ENCODE data around the gene GRIPAP1. TPM values are rescaled to one million over a fixed set of nuclear protein-coding genes. Genes with fewer than 3 reads are reported as not detected.

The GRIPAP1 gene
- total RNA-seq, 4 donors from 2014 or later = 8.6 to 19.3 (median 10.1) TPM

- DNase-seq (no peak), ATAC-seq (no peak)
- no peaks in the 10 kb centered on the region for H3K4me1 ChIP-seq
- no peaks in the 10 kb centered on the region for H3K9me3 ChIP-seq
- in situ Hi-C loops (cut with MboI; ENCODE audit: low sequenced_read_pairs in 4 of 4) (loop anchor here in 1 of 4 donors (25.0 kb wide), 1 partner anchor 291 kb away; no protein-coding TSS in a partner anchor), intact Hi-C loops (cut with DNase I; ENCODE audit: low total_unique reads) (no loop called here)
- no peaks in the 10 kb centered on the region for H3K27me3 ChIP-seq
- H3K27ac ChIP-seq = no peak overlapping the region
- TF ChIP-seq POLR2A (IDR thresholded peaks at IDR 0.05) = no peak
- no peak overlapping the region for H3K4me3 ChIP-seq
- peaks cover 0 to 32% of the 10 kb centered on the region in 2 donors for H3K36me3 ChIP-seq
Measured at GRCh38 chrX:48927736-48928382, 74.2 kb downstream of the GRIPAP1 start.

DNA sequence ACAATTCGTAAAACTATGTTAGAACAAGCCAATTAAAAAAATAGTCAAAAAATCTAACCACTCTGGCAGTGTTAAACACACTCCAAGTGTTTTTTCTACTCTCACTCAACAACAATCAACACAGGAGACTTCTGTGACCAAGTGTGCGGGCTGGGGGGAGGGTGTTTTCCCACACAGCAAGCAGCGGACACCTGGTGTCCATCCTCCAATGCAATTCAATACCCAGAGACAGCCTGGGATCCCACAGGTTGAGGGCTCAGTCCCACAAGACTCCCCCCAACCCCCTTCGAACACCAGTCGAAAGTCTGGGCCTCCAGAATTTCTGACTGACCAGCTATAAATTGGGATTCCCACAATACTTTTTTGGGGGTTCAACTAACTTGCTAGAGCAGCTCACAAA lies 74.9 kb downstream of the GRIPAP1 start:
- Histone ChIP-seq H3K36me3 (peaks cover 0 to 32% of the 10 kb centered on the region in 2 donors), H3K9me3 (no peaks in the 10 kb centered on the region), H3K27me3 (no peaks in the 10 kb centered on the region), H3K4me1 (no peaks in the 10 kb centered on the region), H3K4me3 (no peak overlapping the region), H3K27ac (no peak overlapping the region)
- in situ Hi-C loops (cut with MboI; ENCODE audit: low sequenced_read_pairs in 4 of 4) (loop anchor here in 1 of 4 donors (25.0 kb wide), 1 partner anchor 290 kb away; no protein-coding TSS in a partner anchor), intact Hi-C loops (cut with DNase I; ENCODE audit: low total_unique reads) (no loop called here)
- no peak for TF ChIP-seq POLR2A (IDR thresholded peaks at IDR 0.05)
- DNase-seq = no peak
- no peak for ATAC-seq

- no peak overlapping the region for H3K4me3 ChIP-seq
- no peaks in the 10 kb centered on the region for H3K27me3 ChIP-seq
- H3K9me3 ChIP-seq = no peaks in the 10 kb centered on the region
- H3K4me1 ChIP-seq = peaks cover 0 to 4% of the 10 kb centered on the region in 2 donors
- TF ChIP-seq, protein P1, sequence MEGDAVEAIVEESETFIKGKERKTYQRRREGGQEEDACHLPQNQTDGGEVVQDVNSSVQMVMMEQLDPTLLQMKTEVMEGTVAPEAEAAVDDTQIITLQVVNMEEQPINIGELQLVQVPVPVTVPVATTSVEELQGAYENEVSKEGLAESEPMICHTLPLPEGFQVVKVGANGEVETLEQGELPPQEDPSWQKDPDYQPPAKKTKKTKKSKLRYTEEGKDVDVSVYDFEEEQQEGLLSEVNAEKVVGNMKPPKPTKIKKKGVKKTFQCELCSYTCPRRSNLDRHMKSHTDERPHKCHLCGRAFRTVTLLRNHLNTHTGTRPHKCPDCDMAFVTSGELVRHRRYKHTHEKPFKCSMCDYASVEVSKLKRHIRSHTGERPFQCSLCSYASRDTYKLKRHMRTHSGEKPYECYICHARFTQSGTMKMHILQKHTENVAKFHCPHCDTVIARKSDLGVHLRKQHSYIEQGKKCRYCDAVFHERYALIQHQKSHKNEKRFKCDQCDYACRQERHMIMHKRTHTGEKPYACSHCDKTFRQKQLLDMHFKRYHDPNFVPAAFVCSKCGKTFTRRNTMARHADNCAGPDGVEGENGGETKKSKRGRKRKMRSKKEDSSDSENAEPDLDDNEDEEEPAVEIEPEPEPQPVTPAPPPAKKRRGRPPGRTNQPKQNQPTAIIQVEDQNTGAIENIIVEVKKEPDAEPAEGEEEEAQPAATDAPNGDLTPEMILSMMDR (IDR thresholded peaks at IDR 0.05 in 4 of 5, conservative IDR thresholded peaks at IDR 0.05 in 1 of 5) = no peak
- TF ChIP-seq POLR2A (IDR thresholded peaks at IDR 0.05) = no peak
- no peak overlapping the region for H3K27ac ChIP-seq
- no peak for ATAC-seq
- no peak for DNase-seq
- peaks cover 0 to 17% of the 10 kb centered on the region in 2 donors for H3K36me3 ChIP-seq
- intact Hi-C loops (cut with DNase I; ENCODE audit: low total_unique reads) = no loop called here
- in situ Hi-C loops (cut with MboI; ENCODE audit: low sequenced_read_pairs in 4 of 4) = no loop called here
Measured at GRCh38 chrX:48924270-48924669, 77.8 kb downstream of the GRIPAP1 start.

DNA sequence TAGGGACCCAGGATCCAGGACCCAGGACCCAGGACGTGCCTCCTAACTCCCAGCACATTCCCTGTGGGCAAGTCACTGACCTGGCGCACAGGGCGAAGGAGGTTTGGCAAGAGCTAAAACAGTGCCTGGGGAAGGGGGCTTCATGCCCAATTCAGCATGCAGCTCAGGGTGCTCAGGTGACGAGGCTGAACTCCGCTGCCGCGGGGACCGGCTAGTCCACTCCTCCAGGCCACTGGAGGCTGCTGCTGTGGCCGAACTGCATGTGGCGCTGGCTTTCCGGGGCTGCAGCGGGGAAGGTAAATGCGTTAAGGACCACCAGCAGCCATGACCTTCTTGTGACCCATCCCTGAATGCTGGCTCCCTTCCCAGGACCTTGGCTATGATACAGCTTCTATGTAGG lies 78.3 kb downstream of the GRIPAP1 start:
- H3K27me3 ChIP-seq = no peaks in the 10 kb centered on the region
- no peak overlapping the region for H3K27ac ChIP-seq
- ATAC-seq (no peak), DNase-seq (no peak)
- peaks cover 0 to 4% of the 10 kb centered on the region in 2 donors for H3K4me1 ChIP-seq
- intact Hi-C loops (cut with DNase I; ENCODE audit: low total_unique reads) = no loop called here
- no peak for TF ChIP-seq POLR2A (IDR thresholded peaks at IDR 0.05)
- TF ChIP-seq, protein P1 (IDR thresholded peaks at IDR 0.05 in 4 of 5, conservative IDR thresholded peaks at IDR 0.05 in 1 of 5) = no peak
- no peaks in the 10 kb centered on the region for H3K9me3 ChIP-seq
- H3K36me3 ChIP-seq = peaks cover 0 to 17% of the 10 kb centered on the region in 2 donors
- in situ Hi-C loops (cut with MboI; ENCODE audit: low sequenced_read_pairs in 4 of 4) = no loop called here
- no peak overlapping the region for H3K4me3 ChIP-seq

Other genes starting within 250 kb of the GRIPAP1 start
- gene GLOD5, start 240.5 kb downstream of the GRIPAP1 start, total RNA-seq = not detected
- not detected for gene GATA1, start 215.7 kb downstream of the GRIPAP1 start, total RNA-seq
- 10 to 100 TPM; 38.2 to 92.2 (median 61.3) TPM for gene HDAC6, start 200.2 kb downstream of the GRIPAP1 start, total RNA-seq
- gene ERAS, start 175.8 kb downstream of the GRIPAP1 start, total RNA-seq = not detected
- gene PCSK1N, start 166.7 kb downstream of the GRIPAP1 start, total RNA-seq = not detected
- 100 to 1,000 TPM in 1 of 4 donors, 10 to 100 TPM in 3; 53.3 to 103 (median 68.5) TPM for gene TIMM17B, start 104.5 kb downstream of the GRIPAP1 start, total RNA-seq
- gene PQBP1, start 104.3 kb downstream of the GRIPAP1 start, total RNA-seq = 10 to 100 TPM; 61.3 to 90.4 (median 67.8) TPM
- 10 to 100 TPM; 12.6 to 18.7 (median 18.5) TPM for gene SLC35A2, start 90.6 kb downstream of the GRIPAP1 start, total RNA-seq
- 1 to 10 TPM; 2.3 to 3.5 (median 2.4) TPM for gene PIM2, start 83.2 kb downstream of the GRIPAP1 start, total RNA-seq
- 10 to 100 TPM; 22.2 to 32.2 (median 28.5) TPM for gene OTUD5, start 44.7 kb downstream of the GRIPAP1 start, total RNA-seq
- 1 to 10 TPM in 1 of 4 donors, under 1 TPM in 3; 0.09 to 1.2 (median 0.77) TPM for gene KCND1, start 30.4 kb downstream of the GRIPAP1 start, total RNA-seq
- gene TFE3, start 41.1 kb upstream of the GRIPAP1 start, total RNA-seq = 10 to 100 TPM; 29.3 to 44.5 (median 34.7) TPM
- under 1 TPM; 0.07 to 0.55 (median 0.40) TPM for gene CCDC120, start 56.7 kb upstream of the GRIPAP1 start, total RNA-seq
- gene PRAF2, start 71.7 kb upstream of the GRIPAP1 start, total RNA-seq = 1 to 10 TPM; 4.5 to 6.6 (median 4.7) TPM
- 100 to 1,000 TPM in 3 of 4 donors, 10 to 100 TPM in 1; 98.2 to 125 (median 105) TPM for gene WDR45, start 77.6 kb upstream of the GRIPAP1 start, total RNA-seq
- gene GPKOW, start 121.5 kb upstream of the GRIPAP1 start, total RNA-seq = 10 to 100 TPM; 35.2 to 41.3 (median 38.9) TPM
- gene MAGIX, start 160.5 kb upstream of the GRIPAP1 start, total RNA-seq = 1 to 10 TPM; 2.7 to 7.3 (median 5.3) TPM
- gene PLP2, start 169.6 kb upstream of the GRIPAP1 start, total RNA-seq = 10 to 100 TPM; 12.8 to 53.5 (median 32.5) TPM
- 10 to 100 TPM in 3 of 4 donors, 1 to 10 TPM in 1; 9.1 to 33.1 (median 21.3) TPM for gene PRICKLE3, start 184.1 kb upstream of the GRIPAP1 start, total RNA-seq
- gene SYP, start 197.9 kb upstream of the GRIPAP1 start, total RNA-seq = 1 to 10 TPM in 1 of 4 donors, under 1 TPM in 3; 0.15 to 3.9 (median 0.40) TPM
- gene CACNA1F, start 231.1 kb upstream of the GRIPAP1 start, total RNA-seq = not detected
- 10 to 100 TPM; 11.1 to 22.0 (median 17.0) TPM for gene CCDC22, start 233.2 kb upstream of the GRIPAP1 start, total RNA-seq